ENCODE results near the gene TRAF2. TPM values are rescaled to one million over a fixed set of nuclear protein-coding genes. Genes with fewer than 3 reads are reported as not detected.

The TRAF2 gene
- total RNA-seq, 4 donors from 2014 or later, result 8.6 to 16.1 (median 10.5) TPM

- no peak overlapping the region for H3K27ac ChIP-seq
- TF ChIP-seq POLR2A (IDR thresholded peaks at IDR 0.05), result no peak
- TF ChIP-seq, protein P1, sequence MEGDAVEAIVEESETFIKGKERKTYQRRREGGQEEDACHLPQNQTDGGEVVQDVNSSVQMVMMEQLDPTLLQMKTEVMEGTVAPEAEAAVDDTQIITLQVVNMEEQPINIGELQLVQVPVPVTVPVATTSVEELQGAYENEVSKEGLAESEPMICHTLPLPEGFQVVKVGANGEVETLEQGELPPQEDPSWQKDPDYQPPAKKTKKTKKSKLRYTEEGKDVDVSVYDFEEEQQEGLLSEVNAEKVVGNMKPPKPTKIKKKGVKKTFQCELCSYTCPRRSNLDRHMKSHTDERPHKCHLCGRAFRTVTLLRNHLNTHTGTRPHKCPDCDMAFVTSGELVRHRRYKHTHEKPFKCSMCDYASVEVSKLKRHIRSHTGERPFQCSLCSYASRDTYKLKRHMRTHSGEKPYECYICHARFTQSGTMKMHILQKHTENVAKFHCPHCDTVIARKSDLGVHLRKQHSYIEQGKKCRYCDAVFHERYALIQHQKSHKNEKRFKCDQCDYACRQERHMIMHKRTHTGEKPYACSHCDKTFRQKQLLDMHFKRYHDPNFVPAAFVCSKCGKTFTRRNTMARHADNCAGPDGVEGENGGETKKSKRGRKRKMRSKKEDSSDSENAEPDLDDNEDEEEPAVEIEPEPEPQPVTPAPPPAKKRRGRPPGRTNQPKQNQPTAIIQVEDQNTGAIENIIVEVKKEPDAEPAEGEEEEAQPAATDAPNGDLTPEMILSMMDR (IDR thresholded peaks at IDR 0.05), result no peak
- TF ChIP-seq EP300 (IDR thresholded peaks at IDR 0.05), result no peak
- TF ChIP-seq POLR2AphosphoS5 (IDR thresholded peaks at IDR 0.05), result no peak
- peak in 1 of 2 donors; percentile 69 for DNase-seq (ENCODE audit: low spot score in 2 of 2)
These were observed 28.5 kb upstream of the TRAF2 start for GRCh38 chr9:136857581-136858412.

GRCh38 chr9:136858452-136858843 lies 27.9 kb upstream of the TRAF2 start:
- Histone ChIP-seq H3K36me3 (peaks cover 31% of the 10 kb centered on the region), H3K4me3 (no peak overlapping the region), H3K27ac (no peak overlapping the region), H3K27me3 (no peaks in the 10 kb centered on the region), H3K9me3 (no peaks in the 10 kb centered on the region), H3K4me1 (peaks cover 31% of the 10 kb centered on the region)
- TF ChIP-seq EP300 (IDR thresholded peaks at IDR 0.05) (no peak), POLR2AphosphoS5 (IDR thresholded peaks at IDR 0.05) (no peak), POLR2A (IDR thresholded peaks at IDR 0.05) (no peak)
- TF ChIP-seq, protein P1 (IDR thresholded peaks at IDR 0.05), result no peak
- no peak for DNase-seq (ENCODE audit: low spot score in 2 of 2)
- WGBS, result 48% methylated on average over 4 of the region's 15 CpGs

More at GRCh38 chr9:136857581-136858412, 28.5 kb upstream of the TRAF2 start:
- Histone ChIP-seq H3K9me3 (no peaks in the 10 kb centered on the region), H3K27me3 (no peaks in the 10 kb centered on the region), H3K4me3 (no peak overlapping the region), H3K4me1 (peaks cover 27% of the 10 kb centered on the region), H3K36me3 (peaks cover 25% of the 10 kb centered on the region)
- WGBS, result 49% methylated on average over 10 of the region's 29 CpGs

DNA sequence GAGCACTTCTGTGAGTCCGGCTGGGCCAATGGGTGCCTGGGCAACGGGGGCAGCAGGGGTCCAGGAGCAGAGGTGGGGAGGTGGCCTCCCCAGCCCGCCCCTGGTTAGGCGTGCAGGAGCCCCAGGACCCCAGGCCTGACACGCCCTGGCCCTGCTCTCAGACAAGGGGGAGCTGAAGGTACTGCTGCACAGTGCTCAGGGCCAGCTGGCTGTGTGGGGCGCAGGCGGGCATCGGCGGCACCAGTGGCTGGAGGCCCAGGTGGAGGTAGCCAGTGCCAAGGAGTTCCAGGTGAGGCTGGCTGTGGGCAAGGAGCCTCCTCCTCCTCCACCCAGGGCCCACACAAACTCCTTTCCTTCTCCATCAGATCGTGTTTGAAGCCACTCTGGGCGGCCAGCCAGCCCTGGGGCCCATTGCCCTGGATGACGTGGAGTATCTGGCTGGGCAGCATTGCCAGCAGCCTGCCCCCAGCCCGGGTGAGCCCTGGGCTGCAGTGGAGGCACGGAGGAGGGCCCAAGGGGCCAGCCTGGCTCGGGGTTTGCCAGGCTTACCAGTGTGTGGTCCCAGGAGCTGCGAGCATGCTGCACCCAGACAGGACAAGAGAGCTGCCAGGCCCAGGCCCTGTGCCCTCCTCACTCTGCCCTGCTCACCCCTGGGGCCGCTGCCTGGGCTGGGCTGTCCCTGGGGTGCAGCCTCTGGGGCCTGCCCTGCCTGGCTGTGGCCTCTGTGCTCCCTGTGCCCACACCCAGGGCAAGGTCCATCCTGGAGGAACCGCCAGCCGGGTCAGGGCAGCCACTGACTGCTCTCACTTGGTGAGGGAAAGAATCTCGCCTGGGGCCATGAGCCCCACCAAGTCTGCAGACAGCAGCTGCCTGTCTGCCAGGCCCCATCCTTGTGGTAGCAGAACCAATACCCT lies 27.2 kb upstream of the TRAF2 start:
- peak in 1 of 2 donors; percentile 69 for DNase-seq (ENCODE audit: low spot score in 2 of 2)
- H3K27me3 ChIP-seq, result no peaks in the 10 kb centered on the region
- H3K9me3 ChIP-seq, result no peaks in the 10 kb centered on the region
- TF ChIP-seq POLR2AphosphoS5 (IDR thresholded peaks at IDR 0.05), result no peak
- WGBS, result 46% methylated on average over 17 of the region's 20 CpGs
- H3K36me3 ChIP-seq, result peaks cover 33% of the 10 kb centered on the region
- no peak overlapping the region for H3K27ac ChIP-seq
- H3K4me1 ChIP-seq, result peaks cover 33% of the 10 kb centered on the region
- H3K4me3 ChIP-seq, result no peak overlapping the region

GRCh38 chr9:136860529-136860928 lies 25.8 kb upstream of the TRAF2 start:
- H3K27me3 ChIP-seq, result no peaks in the 10 kb centered on the region
- TF ChIP-seq, protein P1 (IDR thresholded peaks at IDR 0.05), result no peak
- TF ChIP-seq POLR2A (IDR thresholded peaks at IDR 0.05) (no peak), POLR2AphosphoS5 (IDR thresholded peaks at IDR 0.05) (no peak), EP300 (IDR thresholded peaks at IDR 0.05) (no peak)
- no peaks in the 10 kb centered on the region for H3K9me3 ChIP-seq
- 86% methylated on average over 2 of the region's 9 CpGs for WGBS
- no peak overlapping the region for H3K4me3 ChIP-seq
- peaks cover 41% of the 10 kb centered on the region for H3K4me1 ChIP-seq
- H3K36me3 ChIP-seq, result peaks cover 33% of the 10 kb centered on the region
- DNase-seq (ENCODE audit: low spot score in 2 of 2), result no peak
- no peak overlapping the region for H3K27ac ChIP-seq

DNA sequence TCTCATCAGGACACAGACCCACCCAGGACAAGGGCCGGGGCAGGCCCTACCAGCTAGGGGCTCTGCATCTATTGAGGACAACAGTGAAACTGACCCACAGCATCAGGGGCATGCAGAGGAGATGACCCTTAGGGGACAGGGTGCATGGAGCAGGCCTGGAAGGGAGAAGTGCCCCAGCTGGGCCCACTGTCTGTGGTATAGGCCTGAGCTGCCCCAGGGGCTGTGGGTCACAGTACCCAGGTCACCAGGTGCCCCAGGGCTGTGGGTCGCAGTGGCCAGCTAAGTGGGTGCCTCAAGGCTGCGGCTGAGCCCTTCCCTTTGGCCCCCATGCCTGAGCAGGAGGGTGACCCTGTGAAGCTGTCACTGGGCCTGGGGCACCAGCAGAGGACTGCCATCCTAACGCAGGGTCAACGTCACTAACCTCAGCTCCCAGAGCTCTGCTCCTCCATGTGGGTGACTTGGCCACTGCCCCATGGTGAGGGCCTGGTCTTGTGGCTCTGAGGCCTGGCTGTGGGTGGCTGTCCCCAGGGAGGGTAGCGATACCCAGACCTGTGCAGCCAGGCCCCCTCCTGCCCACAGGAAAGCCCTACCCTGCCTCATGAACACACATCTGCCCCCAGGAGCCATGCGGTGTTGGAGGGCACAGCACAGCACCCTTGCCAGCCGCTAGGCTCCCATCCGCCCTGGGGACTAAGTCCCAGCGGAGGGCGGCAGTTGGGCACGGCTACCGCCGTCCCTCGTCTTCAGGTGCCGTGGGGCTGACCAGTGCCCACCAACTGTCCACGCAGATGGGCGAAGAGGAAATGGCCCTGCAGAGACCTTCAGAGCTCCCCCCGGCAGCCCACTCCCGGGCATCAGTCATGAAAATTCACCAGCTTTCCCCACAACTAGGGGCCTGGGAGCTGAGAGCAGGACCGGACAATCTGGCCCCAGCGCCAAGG lies 25.1 kb upstream of the TRAF2 start:
- 95% methylated on average over 4 of the region's 22 CpGs for WGBS
- H3K4me3 ChIP-seq, result no peak overlapping the region
- H3K9me3 ChIP-seq, result no peaks in the 10 kb centered on the region
- no peaks in the 10 kb centered on the region for H3K27me3 ChIP-seq
- H3K4me1 ChIP-seq, result peaks cover 43% of the 10 kb centered on the region
- no peak overlapping the region for H3K27ac ChIP-seq
- peaks cover 33% of the 10 kb centered on the region for H3K36me3 ChIP-seq
- TF ChIP-seq POLR2AphosphoS5 (IDR thresholded peaks at IDR 0.05) (no peak), EP300 (IDR thresholded peaks at IDR 0.05) (no peak), POLR2A (IDR thresholded peaks at IDR 0.05) (no peak)
- TF ChIP-seq, protein P1 (IDR thresholded peaks at IDR 0.05), result no peak
- DNase-seq (ENCODE audit: low spot score in 2 of 2), result peak; percentile 56 to 77
